Stimulated activated CD8-positive, alpha-beta memory T cell treated with anti-CD3 and anti-CD28 coated beads, Interleukin-12 subunit alpha, Interleukin-12 subunit beta, amount 100 ng/mL, for 24 hours (primary cell): ENCODE data around the gene MED26.
A peak's percentile ranks its signal among the peaks of the same experiment; 100 is the strongest.
"Not testable (repeated sequence)": the region's sequence is repeated elsewhere in the genome, so short reads cannot be mapped to it uniquely, and the experiment has no call there.

Experiments used
- DNase-seq: peaks from one replicate; pipeline ENCODE4 v3.0.0-alpha.2; 2020; ENCODE audit errors: extremely low read depth

The MED26 gene, protein sequence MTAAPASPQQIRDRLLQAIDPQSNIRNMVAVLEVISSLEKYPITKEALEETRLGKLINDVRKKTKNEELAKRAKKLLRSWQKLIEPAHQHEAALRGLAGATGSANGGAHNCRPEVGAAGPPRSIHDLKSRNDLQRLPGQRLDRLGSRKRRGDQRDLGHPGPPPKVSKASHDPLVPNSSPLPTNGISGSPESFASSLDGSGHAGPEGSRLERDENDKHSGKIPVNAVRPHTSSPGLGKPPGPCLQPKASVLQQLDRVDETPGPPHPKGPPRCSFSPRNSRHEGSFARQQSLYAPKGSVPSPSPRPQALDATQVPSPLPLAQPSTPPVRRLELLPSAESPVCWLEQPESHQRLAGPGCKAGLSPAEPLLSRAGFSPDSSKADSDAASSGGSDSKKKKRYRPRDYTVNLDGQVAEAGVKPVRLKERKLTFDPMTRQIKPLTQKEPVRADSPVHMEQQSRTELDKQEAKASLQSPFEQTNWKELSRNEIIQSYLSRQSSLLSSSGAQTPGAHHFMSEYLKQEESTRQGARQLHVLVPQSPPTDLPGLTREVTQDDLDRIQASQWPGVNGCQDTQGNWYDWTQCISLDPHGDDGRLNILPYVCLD

DNA sequence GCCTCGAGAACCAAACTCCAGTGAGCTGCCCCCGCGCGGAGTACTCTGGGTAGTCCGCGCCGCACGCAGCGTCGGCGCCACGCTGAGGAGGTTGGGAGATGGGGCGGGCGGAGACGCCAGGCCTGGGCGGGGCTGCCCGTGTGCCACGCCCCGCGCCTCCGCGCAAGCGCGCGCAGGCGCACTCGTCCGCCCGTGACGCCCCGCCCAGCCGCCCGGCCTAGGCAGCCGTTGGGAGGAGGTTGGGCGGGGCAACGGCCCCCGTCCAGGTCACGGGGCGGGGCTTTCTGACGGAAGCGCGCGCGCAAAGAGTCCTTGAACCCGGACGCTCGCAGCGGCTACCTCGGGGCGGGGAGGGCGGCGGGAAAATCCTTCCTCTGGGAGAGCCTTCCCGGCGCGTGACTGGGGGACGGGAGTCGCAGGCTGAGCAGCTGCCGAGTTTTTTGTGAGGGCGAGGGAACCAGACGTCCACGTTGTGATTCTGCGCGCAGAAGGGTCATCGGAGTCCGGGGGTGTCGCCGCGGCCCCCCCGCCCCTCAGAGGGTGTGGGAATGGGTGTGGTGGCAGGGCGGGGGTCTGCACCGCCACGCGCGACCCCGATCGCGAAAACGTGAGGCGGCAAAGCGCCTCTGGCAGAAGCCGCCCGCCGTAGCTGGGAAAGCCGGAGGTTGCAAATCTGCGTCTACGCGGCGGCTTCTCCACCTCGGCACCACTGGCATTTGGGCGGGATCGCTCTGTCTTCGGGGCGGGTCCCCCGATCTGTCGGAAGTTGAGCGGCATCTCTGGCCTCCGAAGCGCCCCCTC, at the start of gene MED26:
Gene MED26 (minus strand): TSS at position 22 of the 801 bp plus-strand sequence. CDS start 261 bp downstream, outside the sequence.
- peak; percentile 87 for DNase-seq

DNA sequence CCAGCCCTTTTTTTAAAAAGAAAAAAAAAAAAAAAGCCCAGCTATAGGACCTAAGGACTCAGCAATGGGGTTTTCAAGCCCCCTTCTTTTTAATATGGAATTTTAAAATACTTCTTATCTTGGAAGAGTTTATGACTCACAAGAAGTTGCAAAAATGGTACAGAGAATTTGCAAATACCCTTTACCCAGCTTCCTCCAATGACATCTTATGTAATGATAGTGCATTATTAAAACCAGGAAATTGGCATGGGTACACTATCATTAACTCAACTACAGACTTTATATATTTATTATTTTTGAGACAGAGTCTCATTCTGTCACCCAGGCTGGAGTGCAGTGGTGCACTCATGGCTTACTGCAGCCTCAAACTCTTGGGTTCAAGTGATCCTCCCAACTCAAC, 49.1 kb upstream of the MED26 start:
- no peak for DNase-seq

DNA sequence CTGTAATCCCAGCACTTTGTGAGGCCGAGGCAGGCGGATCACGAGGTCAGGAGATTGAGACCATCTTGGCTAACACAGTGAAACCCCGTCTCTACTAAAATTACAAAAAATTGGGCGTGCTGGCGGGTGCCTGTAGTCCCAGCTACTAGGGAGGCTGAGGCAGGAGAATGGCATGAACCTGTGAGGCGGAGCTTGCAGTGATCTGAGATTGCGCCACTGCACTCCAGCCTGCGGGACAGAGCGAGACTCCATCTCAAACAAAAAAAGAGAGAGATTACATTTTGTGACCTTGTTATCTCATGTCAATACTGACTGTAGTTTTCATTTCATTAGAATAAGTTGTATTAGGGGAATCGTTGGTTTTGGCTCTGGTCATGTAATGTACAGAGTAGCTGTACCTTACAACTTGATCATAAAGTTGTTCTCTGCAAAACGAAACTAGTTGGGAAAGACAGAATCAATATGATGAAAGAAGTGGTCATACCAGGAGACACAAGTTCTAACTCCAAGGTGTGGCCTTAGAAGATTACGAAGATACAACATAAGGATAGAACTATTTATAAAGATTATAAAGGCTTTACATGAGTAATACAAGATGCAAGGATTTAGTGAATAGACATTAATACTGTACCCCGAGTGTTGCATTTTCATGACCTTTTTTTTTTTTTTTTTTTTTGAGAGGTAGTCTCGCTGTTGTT, 48.2 kb upstream of the MED26 start:
- DNase-seq = no peak

DNA sequence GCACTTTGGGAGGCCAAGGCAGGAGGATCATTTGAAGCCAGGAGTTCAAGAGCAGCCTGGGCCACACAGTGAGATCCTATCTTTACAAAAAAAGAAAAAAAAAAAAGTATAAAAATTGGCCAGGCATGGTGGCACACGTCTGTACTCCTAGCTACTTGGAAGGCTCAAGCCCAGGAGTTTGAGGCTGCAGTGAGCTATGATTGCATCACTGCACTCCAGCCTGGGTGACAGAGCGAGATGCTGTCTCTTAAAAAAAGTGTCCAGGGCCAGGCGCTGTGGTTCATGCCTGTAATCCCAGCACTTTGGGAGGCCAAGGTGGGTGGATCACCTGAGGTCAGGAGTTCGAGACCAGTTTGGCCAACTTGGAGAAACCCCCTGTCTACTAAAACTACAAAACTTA, 45.8 kb upstream of the MED26 start:
- DNase-seq = not testable (repeated sequence)

DNA sequence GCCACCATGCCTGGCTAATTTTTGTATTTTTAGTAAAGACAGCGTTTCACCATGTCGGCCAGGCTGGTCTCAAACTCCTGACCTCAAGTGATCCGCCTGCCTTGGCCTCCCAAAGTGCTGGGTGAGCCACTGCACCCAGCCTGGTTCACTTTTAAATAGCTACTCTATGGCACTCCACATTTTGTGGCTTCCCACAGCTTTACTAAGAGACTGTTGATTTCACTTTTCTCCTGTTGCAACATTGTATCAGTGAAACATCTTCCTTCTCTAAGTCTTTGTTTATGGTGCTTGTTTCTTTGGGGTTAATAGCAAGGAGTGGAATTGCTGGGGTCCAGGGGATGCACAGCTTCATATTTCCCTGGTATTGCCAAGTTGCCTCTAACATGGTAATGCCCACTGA, 45.2 kb upstream of the MED26 start:
- DNase-seq = no peak

DNA sequence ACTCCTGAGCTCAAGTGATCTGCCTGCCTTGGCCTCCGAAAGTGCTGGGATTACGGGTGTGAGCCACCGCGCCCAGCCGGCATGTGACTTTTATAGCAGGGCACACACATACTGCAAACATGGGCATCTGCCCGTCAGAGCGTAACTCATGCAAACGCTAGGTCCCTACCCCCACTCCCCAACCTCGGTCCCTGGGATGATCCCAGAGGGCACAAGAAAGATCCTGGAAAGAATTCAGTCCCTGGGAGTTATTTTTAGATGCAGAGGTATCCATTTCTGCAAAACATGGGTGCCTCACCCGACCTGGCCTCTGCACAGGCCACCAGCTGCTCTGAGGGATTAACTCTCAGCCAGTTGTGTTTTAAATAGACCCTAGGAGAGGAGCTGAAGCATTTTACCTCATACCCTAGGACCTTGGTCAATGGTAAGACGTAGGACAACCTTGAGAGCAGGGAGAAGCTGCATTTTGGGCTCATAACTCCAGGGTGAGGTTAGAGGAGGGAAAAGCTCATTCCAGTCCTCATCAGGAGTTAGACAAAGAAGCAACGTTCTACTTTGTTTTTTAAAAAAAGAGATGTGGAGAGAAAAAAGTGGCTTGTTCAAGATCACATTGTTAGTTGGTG, 43.8 kb upstream of the MED26 start:
- no peak for DNase-seq

DNA sequence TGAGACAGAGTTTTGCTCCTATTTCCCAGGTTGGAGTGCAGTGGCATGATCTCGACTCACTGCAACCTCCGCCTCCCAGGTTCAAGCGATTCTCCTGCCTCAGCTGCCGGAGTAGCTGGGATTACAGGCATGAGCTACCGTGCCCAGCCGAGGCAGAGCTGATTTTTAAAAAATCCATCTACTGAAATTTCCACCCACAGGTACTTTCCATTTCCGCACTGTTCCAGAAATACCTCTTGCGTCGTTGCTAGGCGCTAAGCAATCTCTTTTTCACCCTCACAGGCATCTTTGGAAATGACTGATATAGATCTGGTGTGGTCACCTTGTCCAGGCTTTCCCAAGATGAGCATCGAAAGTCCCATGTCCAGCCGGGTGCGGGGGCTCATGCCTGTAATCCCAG, 42.3 kb upstream of the MED26 start:
- DNase-seq = no peak

DNA sequence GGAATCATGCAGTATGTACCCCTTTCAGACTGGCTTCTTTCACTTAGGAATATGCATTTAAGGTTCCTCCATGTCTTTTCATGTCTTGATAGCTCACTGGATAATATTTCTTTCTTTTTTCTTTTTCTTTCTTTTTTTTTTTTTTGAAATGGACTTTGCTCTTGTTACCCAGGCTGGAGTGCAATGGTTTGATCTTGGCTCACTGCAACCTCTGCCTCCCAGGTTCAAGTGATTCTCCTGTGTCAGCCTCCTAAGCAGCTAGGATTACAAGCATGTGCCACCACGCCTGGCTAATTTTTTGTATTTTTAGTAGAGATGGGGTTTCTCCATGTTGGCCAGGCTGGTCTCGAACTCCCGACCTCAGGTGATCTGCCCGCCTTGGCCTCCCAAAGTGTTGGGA, 40.7 kb upstream of the MED26 start:
- DNase-seq = not testable (repeated sequence)

DNA sequence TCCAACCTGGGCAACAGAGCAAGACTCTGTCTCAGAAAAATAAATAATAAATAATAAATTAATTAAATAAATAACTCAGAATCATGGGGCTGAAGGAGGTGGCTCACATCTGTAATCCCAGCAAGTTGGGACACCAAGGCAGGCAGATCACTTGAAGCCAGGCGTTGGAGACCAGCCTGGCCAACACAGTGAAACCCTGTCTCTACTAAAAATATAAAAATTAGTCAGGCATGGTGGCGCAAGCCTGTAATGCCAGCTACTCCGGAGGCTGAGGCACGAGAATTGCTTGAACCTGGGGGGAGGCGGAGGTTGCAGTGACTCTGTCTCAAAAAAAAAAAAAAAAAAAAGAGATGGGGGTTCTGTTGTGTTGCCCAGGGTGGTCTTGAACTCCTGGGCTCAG, 40.2 kb upstream of the MED26 start:
- DNase-seq = no peak

DNA sequence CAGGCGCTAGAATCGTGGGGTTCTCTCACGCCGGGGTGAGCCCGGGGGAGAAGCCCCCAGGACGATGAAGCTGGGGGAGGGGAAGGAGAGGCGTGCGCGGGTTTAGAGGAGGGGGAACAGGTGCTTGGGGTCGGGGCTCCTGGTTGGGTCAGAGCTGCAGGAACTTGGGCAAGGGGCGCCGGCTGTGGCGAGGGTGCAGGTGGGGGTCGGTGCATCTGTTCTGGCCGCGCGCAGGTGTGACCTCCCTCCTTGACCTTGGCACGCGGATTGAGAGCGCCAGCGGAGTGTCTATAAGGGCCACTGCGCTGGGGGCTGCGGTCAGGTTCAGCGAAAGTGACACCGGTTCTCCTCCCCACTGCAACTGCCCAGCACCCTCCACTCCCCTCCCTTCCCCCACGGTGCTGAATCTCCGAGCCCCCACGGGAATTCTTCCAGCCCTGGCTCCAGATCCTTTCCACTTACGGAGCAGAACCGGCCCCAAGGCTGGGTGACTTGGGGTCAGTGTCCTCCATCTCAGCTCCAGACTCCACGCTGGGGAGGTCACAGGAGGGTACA, 33.6 kb upstream of the MED26 start:
- DNase-seq = no peak

DNA sequence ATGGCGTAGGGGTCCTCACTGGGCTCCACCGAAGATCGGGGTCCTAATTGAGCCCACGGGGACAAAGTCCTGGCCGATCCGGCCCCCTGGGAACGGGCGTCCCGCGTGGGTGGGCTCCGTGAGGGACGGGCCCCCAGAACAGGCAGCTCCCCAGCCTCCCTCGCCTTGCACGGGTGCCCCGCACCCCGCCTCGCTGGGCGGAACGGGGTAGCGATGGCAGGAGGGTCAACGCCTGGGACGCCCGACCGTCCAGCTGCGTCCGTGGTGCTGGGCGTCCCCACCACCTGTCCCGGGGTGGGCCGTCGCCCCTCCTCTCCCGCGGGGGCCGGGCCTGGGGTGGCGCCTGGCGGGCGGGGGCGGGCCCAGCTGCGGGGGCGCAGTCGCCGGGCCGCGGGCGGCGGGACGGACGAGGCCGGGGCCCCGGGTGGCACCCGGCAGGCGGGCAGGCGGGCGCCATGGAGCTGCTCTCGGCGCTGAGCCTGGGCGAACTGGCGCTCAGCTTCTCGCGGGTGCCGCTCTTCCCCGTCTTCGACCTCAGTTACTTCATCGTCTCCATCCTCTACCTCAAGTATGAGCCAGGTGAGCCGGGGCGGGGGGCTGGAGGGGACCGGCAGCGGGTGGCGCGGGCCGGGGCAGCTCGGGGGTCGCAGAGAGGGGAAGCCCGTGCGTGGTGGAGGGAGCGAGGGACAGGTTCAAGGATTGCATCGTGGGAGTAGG, 32.9 kb upstream of the MED26 start, which contains the start of gene TMEM38A:
Gene TMEM38A (plus strand): TSS at position 377 of the 717 bp plus-strand sequence. CDS start 79 bp downstream, at position 456.
- DNase-seq = no peak

DNA sequence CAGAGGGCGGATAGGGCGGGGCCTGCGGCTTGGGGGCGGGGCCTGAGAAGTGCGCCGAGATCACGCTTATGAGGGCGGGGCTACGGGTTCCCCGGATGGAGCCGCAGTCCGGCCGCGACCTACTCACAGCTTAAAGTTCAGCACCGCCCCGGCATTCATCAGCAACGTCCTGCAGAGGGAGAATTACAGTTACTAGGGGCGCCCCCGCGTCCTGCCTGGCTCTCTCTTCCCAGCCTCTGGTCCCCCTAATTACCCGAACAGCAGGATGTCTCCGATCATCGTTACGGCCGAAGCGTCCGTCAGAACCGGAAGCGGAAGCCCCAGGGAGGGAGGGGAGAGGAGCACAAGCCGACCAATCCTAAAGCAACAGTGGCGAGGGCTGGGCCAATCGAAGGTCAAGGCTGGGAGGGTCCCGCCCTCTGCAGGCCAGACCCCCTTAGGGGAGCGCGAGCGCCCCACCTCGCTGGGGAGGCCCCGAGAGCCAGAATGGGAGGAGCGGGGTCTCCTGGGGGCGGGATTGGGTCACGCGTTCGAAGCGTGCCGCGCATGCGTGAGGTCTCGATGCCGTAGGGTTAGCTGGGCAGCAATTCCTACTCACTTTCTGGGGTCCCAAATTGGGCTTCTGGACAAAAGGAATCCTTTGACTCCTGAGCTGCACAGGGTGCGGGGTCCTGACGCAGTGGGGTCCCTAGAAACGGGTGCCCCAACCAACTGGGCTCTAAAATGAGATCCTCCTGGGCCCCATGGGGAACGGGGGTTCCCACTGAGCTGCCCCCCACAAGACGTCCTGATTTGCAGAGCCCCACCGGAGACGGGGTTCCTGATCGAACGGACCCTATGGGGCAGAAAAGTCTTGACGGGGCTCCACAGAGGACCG, 32.1 kb upstream of the MED26 start, which contains the start of gene SMIM7:
Gene SMIM7 (minus strand): TSS at position 313 of the 877 bp plus-strand sequence. CDS start 34 bp downstream, at position 279.
- DNase-seq = peak; percentile 95

DNA sequence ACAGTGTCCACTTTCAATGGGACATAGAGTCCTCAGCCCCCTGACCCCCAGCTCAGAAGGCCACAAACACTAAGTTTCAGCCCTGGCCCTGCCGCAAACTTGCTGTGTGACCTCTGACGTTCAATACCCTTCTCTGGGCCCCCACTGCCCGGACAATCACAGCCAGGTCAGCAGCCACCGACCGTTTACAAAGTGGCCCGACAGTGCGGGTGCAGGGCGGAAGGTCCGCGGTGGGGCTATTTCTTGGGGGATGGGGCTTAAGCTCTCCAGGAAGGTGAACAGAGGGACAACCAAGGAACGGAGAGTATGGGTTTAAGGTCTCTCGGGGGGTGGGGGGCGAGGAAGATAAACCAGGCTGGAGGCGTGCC, 31.4 kb upstream of the MED26 start:
- no peak for DNase-seq

DNA sequence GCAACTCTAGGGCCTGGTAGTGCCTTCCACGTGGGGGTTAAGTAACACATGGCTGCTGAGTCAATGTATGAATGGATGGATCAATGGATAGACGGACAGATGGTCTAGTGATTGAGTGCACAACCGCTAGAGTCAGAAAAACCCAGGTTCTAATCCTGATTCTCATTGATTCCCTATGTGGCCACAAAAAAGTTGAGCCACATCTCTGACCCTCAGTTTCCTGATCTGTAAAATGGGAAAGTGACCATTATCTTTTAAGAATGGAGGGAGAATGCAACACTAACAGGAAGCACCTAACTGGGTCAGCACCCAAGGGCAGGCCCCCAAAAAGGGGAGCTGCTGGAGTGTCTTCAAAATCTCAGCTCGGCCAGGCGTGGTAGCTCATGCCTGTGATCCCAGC, 29.4 kb upstream of the MED26 start:
- DNase-seq = no peak

DNA sequence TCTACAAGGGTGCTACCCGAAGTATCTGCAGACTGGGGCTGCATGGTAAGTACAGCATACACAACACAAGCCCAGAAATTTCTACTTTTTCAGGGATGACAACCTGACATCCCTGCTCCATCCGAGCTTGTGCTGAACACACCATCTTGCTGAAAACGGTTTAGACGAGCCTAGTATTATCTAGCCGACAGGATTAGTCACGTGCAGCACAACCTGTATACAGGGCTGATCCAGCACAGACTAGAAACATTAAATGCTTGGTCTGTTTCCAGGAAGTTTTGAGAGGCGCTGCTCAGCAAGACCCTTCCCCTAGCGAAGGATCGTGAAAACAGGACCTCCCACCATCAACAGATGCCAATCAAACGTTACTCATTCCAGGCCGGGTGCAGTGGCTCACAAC, 27.7 kb upstream of the MED26 start:
- no peak for DNase-seq

DNA sequence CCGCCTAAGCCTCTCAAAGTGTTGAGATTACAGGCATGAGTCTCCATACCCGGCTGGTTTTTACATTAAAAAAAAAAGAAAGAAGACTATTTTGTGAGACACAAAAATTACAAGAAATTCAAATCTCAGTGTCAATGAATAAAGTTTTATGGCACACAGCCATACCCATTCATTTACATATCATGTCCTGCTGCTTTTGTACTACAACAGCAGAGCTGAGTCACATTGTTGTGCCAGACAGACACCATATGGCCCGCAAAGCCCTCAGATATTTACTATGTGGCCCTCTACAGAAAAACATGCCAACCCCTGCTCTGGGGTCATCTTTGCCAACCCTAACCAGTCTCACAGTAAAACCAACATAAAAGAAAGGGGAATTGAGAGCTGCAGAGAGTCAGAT, 26.6 kb upstream of the MED26 start:
- DNase-seq = no peak

DNA sequence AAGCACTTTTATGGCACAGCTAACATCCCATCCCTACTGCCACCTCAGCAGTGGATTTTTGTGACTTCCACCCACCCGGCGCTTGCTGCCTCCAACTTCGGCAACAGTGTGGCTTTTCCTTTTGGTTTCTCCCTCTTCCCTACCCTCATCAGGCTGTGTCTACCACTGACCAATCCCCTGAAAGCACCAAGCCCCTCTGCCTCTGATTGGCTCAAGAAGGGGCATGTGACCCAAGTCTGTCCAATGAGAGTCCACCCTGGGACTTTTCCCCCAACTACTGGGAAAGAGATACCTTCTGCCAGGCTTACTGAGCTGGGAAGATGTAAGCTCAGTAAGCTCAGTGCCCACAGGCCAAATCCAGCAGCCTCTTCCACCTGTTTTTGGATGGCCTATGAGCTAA, 26.1 kb upstream of the MED26 start:
- no peak for DNase-seq

DNA sequence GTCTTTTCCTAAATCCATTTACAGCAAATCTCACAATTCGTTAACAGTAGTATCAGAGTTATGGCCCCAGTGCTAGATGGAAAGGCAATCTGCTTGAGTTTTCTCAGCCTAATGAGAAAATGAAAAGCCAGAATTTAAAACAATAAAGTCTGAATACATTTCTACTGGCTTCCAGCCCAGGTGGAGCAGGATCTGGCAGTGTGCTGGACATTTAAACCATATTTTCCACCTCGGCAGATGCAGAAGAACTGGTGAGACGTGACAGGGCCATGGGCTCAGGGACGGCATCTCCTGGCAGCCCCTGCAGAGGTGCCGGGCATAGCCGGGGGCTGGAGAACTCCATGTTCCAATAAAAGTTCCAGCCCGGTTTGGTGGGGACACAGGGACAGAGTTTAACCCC, 24.9 kb upstream of the MED26 start:
- DNase-seq = no peak

DNA sequence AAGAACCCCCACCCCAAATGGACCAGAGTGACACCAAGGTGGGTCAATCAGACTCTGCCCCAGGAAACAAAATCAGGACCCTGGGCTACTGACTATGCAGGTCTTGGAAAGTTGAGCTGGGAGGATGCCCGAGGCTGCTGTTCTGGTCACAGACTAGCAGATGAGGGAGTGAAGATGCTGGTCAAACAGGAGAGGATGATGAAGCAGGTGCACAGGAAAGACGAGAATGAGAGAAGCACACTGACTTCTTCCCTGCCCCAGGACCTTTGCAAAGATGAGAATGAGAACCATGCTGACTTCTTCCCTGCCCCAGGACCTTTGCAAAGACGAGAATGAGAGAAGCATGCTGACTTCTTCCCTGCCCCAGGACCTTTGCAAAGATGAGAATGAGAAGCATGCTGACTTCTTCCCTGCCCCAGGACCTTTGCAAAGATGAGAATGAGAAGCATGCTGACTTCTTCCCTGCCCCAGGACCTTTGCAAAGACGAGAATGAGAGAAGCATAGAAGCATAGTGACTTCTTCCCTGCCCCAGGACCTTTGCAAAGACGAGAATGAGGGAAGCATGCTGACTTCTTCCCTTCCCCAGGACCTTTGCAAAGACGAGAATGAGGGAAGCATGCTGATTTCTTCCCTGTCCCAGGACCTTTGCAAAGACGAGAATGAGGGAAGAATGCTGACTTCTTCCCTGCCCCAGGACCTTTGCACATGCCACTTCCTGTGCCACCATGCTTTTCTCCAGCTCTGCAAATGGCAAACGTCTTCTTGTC, 23.6 kb upstream of the MED26 start:
- DNase-seq = not testable (repeated sequence)
